ENCODE results near the gene GRID1.
A peak's percentile ranks its signal among the peaks of the same experiment; 100 is the strongest.

Gene GRID1

DNA sequence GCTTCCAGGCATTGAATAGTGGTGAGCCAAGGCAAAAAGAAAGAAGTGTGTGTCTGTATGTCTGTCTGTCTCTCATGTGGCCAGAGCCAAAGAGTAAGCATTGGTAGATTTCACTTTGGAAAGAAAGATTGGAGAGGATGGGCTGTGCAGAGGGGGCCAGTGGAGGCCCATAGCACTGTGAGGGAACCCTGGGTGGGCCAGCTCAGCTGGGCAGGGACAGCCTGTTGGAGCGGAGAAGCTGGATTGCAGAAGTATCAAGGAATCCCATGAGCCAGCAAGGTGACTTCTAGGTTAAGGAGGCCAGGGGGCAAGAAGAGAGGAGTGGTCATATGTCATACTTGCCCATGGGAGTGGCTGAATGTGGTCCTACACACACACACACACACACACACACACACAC, 1.5 kb upstream of the GRID1 start:
- no peaks in the 10 kb centered on the region for H3K9me3 ChIP-seq (ENCODE audit: low read length)
- H3K27me3 ChIP-seq (ENCODE audit: insufficient read depth, low read length) = peaks cover 3% of the 10 kb centered on the region; the same call in 1 of the 2 replicates
- TF ChIP-seq CTCF (IDR thresholded peaks at IDR 0.05; ENCODE audit: low read length) (no peak), EZH2 (IDR thresholded peaks at IDR 0.05; ENCODE audit: borderline replicate concordance, low read length) (no peak)
- H3K36me3 ChIP-seq (ENCODE audit: insufficient read depth, low read length) = no peaks in the 10 kb centered on the region
- H3F3A ChIP-seq (ENCODE audit: insufficient read depth, low read length) = no peaks in the 10 kb centered on the region
- no peak overlapping the region for H3K9ac ChIP-seq (ENCODE audit: low read length)
- H3K27ac ChIP-seq (ENCODE audit: low read depth, low read length, poor library complexity, severe bottlenecking) = no peak overlapping the region
- no peaks in the 10 kb centered on the region for H3K9me2 ChIP-seq (ENCODE audit: low read depth, low read length)
- no peaks in the 10 kb centered on the region for H4K20me1 ChIP-seq (ENCODE audit: insufficient read depth, low read length)
- no peaks in the 10 kb centered on the region for H3K79me2 ChIP-seq (ENCODE audit: insufficient read depth, low read length)
- no peak overlapping the region for H3K4me2 ChIP-seq (ENCODE audit: low read length)
- no peak overlapping the region for H3K4me3 ChIP-seq (ENCODE audit: low read depth, low read length, poor library complexity, severe bottlenecking)
- no peaks in the 10 kb centered on the region for H3K4me1 ChIP-seq (ENCODE audit: insufficient read depth, low read length, severe bottlenecking)
- no peak overlapping the region for H2AFZ ChIP-seq (ENCODE audit: low read length)

DNA sequence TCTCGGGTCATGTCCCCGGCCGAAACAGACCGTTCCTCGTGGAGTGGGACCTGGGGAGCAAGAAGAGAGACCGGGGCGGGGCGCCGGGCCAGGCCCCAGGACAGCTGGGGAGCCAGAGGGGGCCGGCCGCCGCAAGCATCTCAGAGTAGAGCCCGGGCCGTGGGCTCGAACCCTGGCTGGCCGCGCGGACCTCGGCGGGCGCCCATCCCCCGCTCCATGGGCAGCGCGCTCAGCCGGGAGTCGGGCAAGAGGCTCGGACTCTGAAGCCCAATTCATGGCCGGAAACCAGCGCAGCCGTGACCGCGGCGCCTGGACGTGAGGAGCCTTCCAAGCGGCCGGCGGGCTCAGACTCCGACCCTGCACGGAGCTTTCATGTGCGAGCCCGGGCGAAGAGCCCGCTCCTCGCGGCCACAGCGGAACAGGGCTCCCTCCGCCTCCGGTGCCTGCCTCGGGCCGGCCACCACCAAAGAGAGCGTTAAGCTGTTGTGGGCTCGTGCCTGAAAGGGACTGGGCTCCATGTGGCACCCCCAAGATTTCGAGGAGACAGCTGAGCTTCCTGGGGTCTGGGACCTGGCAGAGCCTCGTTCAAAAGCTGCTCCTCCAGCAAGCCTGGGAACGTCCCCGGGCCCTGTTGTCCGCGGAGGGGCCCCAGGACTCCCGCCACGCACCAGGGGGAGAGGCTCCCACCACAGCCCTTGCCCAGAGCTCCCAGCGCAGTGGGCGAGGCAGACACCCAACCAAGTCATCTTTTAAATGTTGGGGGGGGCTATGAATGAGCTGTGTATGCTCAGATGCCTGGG, 757 bp upstream of the GRID1 start:
- Histone ChIP-seq H3K4me3 (ENCODE audit: low read depth, low read length, poor library complexity, severe bottlenecking) (peak overlapping the region; percentile 36), H3K9me3 (ENCODE audit: low read length) (no peaks in the 10 kb centered on the region), H3K79me2 (ENCODE audit: insufficient read depth, low read length) (no peaks in the 10 kb centered on the region), H3K4me1 (ENCODE audit: insufficient read depth, low read length, severe bottlenecking) (no peaks in the 10 kb centered on the region), H3K36me3 (ENCODE audit: insufficient read depth, low read length) (no peaks in the 10 kb centered on the region), H3K4me2 (ENCODE audit: low read length) (peak overlapping the region; percentile 22; the same call in 1 of the 2 replicates), H3F3A (ENCODE audit: insufficient read depth, low read length) (no peaks in the 10 kb centered on the region), H4K20me1 (ENCODE audit: insufficient read depth, low read length) (no peaks in the 10 kb centered on the region), H2AFZ (ENCODE audit: low read length) (no peak overlapping the region), H3K9me2 (ENCODE audit: low read depth, low read length) (no peaks in the 10 kb centered on the region), H3K9ac (ENCODE audit: low read length) (no peak overlapping the region), H3K27ac (ENCODE audit: low read depth, low read length, poor library complexity, severe bottlenecking) (no peak overlapping the region), H3K27me3 (ENCODE audit: insufficient read depth, low read length) (peaks cover 3% of the 10 kb centered on the region; the same call in 1 of the 2 replicates)
- TF ChIP-seq EZH2 (IDR thresholded peaks at IDR 0.05; ENCODE audit: borderline replicate concordance, low read length) = no peak

DNA sequence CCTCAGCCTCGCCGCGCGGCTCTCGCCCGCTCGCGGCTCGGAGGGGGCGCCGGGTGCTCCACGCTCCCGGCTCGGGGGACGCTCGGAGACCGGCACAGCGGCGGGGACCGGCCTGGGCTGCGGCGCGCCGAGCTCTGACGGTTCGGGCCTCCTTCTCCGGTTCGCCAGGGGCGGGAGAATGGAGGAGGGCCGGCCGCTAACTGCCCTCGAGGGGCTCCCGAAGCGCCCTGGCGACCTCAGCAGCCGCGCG, 232 bp upstream of the GRID1 start:
- Histone ChIP-seq H3K9me3 (ENCODE audit: low read length) (no peaks in the 10 kb centered on the region), H3K27me3 (ENCODE audit: insufficient read depth, low read length) (peaks cover 3% of the 10 kb centered on the region; the same call in 1 of the 2 replicates), H3K36me3 (ENCODE audit: insufficient read depth, low read length) (no peaks in the 10 kb centered on the region), H4K20me1 (ENCODE audit: insufficient read depth, low read length) (no peaks in the 10 kb centered on the region), H2AFZ (ENCODE audit: low read length) (no peak overlapping the region), H3K4me3 (ENCODE audit: low read depth, low read length, poor library complexity, severe bottlenecking) (peak overlapping the region; percentile 36), H3F3A (ENCODE audit: insufficient read depth, low read length) (no peaks in the 10 kb centered on the region), H3K27ac (ENCODE audit: low read depth, low read length, poor library complexity, severe bottlenecking) (no peak overlapping the region), H3K9me2 (ENCODE audit: low read depth, low read length) (no peaks in the 10 kb centered on the region), H3K79me2 (ENCODE audit: insufficient read depth, low read length) (no peaks in the 10 kb centered on the region), H3K9ac (ENCODE audit: low read length) (no peak overlapping the region), H3K4me2 (ENCODE audit: low read length) (peak overlapping the region; percentile 22; the same call in 1 of the 2 replicates), H3K4me1 (ENCODE audit: insufficient read depth, low read length, severe bottlenecking) (no peaks in the 10 kb centered on the region)
- TF ChIP-seq EZH2 (IDR thresholded peaks at IDR 0.05; ENCODE audit: borderline replicate concordance, low read length) (no peak), CTCF (IDR thresholded peaks at IDR 0.05; ENCODE audit: low read length) (no peak)
